Trophoblast cell (in vitro differentiated cells and primary cell): ENCODE measurements around the gene GNAT1.
"Not testable (repeated sequence)": the region's sequence is repeated elsewhere in the genome, so short reads cannot be mapped to it uniquely, and the experiment has no call there.

ENCODE experiments used
- DNase-seq, 2 donors: peaks; one replicate each; pipeline ENCODE4 v3.0.0-alpha.2; 2016
- H2AFZ ChIP-seq: 2 replicates; pipeline ENCODE4 v1.6.1; 2013; ENCODE audit warnings: low read length, moderate library complexity, mild to moderate bottlenecking; ENCODE audit not compliant: insufficient read depth, poor library complexity
- H2AK5ac ChIP-seq: 2 replicates; pipeline ENCODE4 v1.6.1; 2013; ENCODE audit warnings: mild to moderate bottlenecking, low read length
- H2BK120ac ChIP-seq: 2 replicates; pipeline ENCODE4 v1.6.1; 2013; ENCODE audit warnings: low read length, mild to moderate bottlenecking, moderate library complexity; ENCODE audit not compliant: insufficient read depth, poor library complexity
- H2BK12ac ChIP-seq: 2 replicates; pipeline ENCODE4 v1.6.1; 2013; ENCODE audit warnings: mild to moderate bottlenecking, low read length, moderate library complexity
- H2BK5ac ChIP-seq: 2 replicates; pipeline ENCODE4 v1.6.1; 2013; ENCODE audit warnings: low read length, low read depth, moderate library complexity, mild to moderate bottlenecking; ENCODE audit not compliant: poor library complexity
- H3K14ac ChIP-seq: 2 replicates; pipeline ENCODE4 v1.6.1; 2013; ENCODE audit warnings: mild to moderate bottlenecking, low read length
- H3K18ac ChIP-seq: 2 replicates; pipeline ENCODE4 v1.6.1; 2013; ENCODE audit warnings: mild to moderate bottlenecking, low read length
- H3K23ac ChIP-seq: 2 replicates; pipeline ENCODE4 v1.6.1; 2013; ENCODE audit warnings: low read length
- H3K27ac ChIP-seq: 2 replicates; pipeline ENCODE4 v1.5.1; 2013; ENCODE audit warnings: low read depth, mild to moderate bottlenecking, inconsistent platforms, low read length, moderate library complexity
- H3K27me3 ChIP-seq: 2 replicates; pipeline ENCODE4 v1.6.1; 2013; ENCODE audit warnings: inconsistent platforms, mild to moderate bottlenecking, low read length, moderate library complexity; ENCODE audit not compliant: insufficient read depth
- H3K36me3 ChIP-seq, 2 experiments: 1 replicate in 1 of 2; 2 replicates in 1 of 2; pipeline ENCODE4 v1.6.1; 2013; ENCODE audit warnings: low read length in 2 of 2, mild to moderate bottlenecking in 2 of 2, moderate library complexity in 1 of 2; ENCODE audit not compliant: insufficient read depth in 2 of 2, control insufficient read depth in 1 of 2
- H3K4ac ChIP-seq: 2 replicates; pipeline ENCODE4 v1.6.1; 2013; ENCODE audit warnings: low read depth, mild to moderate bottlenecking, low read length, moderate library complexity
- H3K4me1 ChIP-seq, 2 experiments: 1 replicate in 1 of 2; 2 replicates in 1 of 2; pipeline ENCODE4 v1.6.1; 2013; ENCODE audit warnings: low read length in 2 of 2, mild to moderate bottlenecking in 2 of 2, moderate library complexity in 1 of 2; ENCODE audit not compliant: insufficient read depth in 2 of 2, control insufficient read depth in 1 of 2
- H3K4me2 ChIP-seq: 2 replicates; pipeline ENCODE4 v1.6.1; 2013; ENCODE audit warnings: inconsistent platforms, mild to moderate bottlenecking, low read length, moderate library complexity
- H3K4me3 ChIP-seq: 2 replicates; pipeline ENCODE4 v1.5.1; 2013; ENCODE audit warnings: mild to moderate bottlenecking, low read depth, low read length, inconsistent platforms
- H3K79me1 ChIP-seq: one replicate; pipeline ENCODE4 v1.6.1; 2013; ENCODE audit warnings: low read length
- H3K79me2 ChIP-seq: 2 replicates; pipeline ENCODE4 v1.6.1; 2013; ENCODE audit warnings: low read length, mild to moderate bottlenecking; ENCODE audit not compliant: control insufficient read depth, insufficient read depth, poor library complexity
- H3K9ac ChIP-seq: 2 replicates; pipeline ENCODE4 v1.6.1; 2013; ENCODE audit warnings: mild to moderate bottlenecking, low read length
- H3K9me3 ChIP-seq: 2 replicates; pipeline ENCODE4 v1.6.1; 2013; ENCODE audit warnings: low read depth, mild to moderate bottlenecking, control low read depth, inconsistent platforms, low read length; ENCODE audit not compliant: insufficient read depth
- H4K12ac ChIP-seq: 2 replicates; pipeline ENCODE4 v1.6.1; 2013; ENCODE audit warnings: low read depth, mild to moderate bottlenecking, low read length, moderate library complexity
- H4K8ac ChIP-seq: 2 replicates; pipeline ENCODE4 v1.6.1; 2013; ENCODE audit warnings: low read depth, mild to moderate bottlenecking, low read length, moderate library complexity
- H4K91ac ChIP-seq: one replicate; pipeline ENCODE4 v1.6.1; 2013; ENCODE audit warnings: low read depth, mild to moderate bottlenecking, low read length, moderate library complexity
- WGBS: extraction: QIAGEN DNeasy Blood & Tissue Kit; methylation state at CpG from one replicate; pipeline ENCODE4 v1.1.7; 2013; ENCODE audit warnings: missing lambda C conversion rate; ENCODE audit not compliant: insufficient read length, insufficient coverage; ENCODE audit errors: extremely low coverage; 5-methylcytosine and 5-hydroxymethylcytosine counted together

Gene GNAT1

GRCh38 chr3:50226888-50227389, 35.5 kb downstream of the GNAT1 start:
- H3K18ac ChIP-seq = peak overlapping the region; percentile 13
- H3K79me1 ChIP-seq = peaks cover 4% of the 10 kb centered on the region
- peak overlapping the region; percentile 0 for H2BK120ac ChIP-seq
- H2AK5ac ChIP-seq = no peak overlapping the region
- peak overlapping the region; percentile 22 for H4K91ac ChIP-seq
- peaks cover 15 to 18% of the 10 kb centered on the region in 2 experiments for H3K4me1 ChIP-seq
- no peak overlapping the region for H3K23ac ChIP-seq
- peak overlapping the region; percentile 79 for H3K4me2 ChIP-seq
- H2AFZ ChIP-seq = peak overlapping the region; percentile 71
- H3K27me3 ChIP-seq = no peaks in the 10 kb centered on the region
- peak overlapping the region; percentile 57 for H3K14ac ChIP-seq
- no peak overlapping the region for H3K27ac ChIP-seq
- DNase-seq = peak in 1 of 2 donors; percentile 36
- no peak overlapping the region for H2BK5ac ChIP-seq
- peak overlapping the region; percentile 49 for H4K12ac ChIP-seq
- no peaks in the 10 kb centered on the region for H3K9me3 ChIP-seq
- no peak overlapping the region for H3K9ac ChIP-seq
- peak overlapping the region; percentile 16 for H4K8ac ChIP-seq
- H3K4ac ChIP-seq = no peak overlapping the region
- no peaks in the 10 kb centered on the region for H3K36me3 ChIP-seq
- WGBS = no CpG with 5 or more reads among the region's 40 CpGs
- H3K4me3 ChIP-seq = peak overlapping the region; percentile 62
- H2BK12ac ChIP-seq = peak overlapping the region; percentile 31
- H3K79me2 ChIP-seq = peaks cover 2% of the 10 kb centered on the region

GRCh38 chr3:50227390-50228183, 36.2 kb downstream of the GNAT1 start:
- WGBS = no CpG with 5 or more reads among the region's 51 CpGs
- Histone ChIP-seq H2AK5ac (peak overlapping the region; percentile 87), H2BK12ac (peak overlapping the region; percentile 22), H3K4ac (peak overlapping the region; percentile 89), H4K8ac (peak overlapping the region; percentile 99), H4K91ac (peak overlapping the region; percentile 96), H3K4me2 (peak overlapping the region; percentile 88), H3K4me3 (peak overlapping the region; percentile 68), H3K23ac (no peak overlapping the region), H3K27ac (peak overlapping the region; percentile 80), H2BK5ac (peak overlapping the region; percentile 71), H3K79me1 (peaks cover 4% of the 10 kb centered on the region), H3K36me3 (no peaks in the 10 kb centered on the region), H3K14ac (peak overlapping the region; percentile 95), H3K79me2 (peaks cover 2% of the 10 kb centered on the region), H2AFZ (peak overlapping the region; percentile 99), H3K18ac (peak overlapping the region; percentile 91), H4K12ac (peak overlapping the region; percentile 98), H2BK120ac (peak overlapping the region; percentile 80), H3K27me3 (no peaks in the 10 kb centered on the region), H3K9ac (peak overlapping the region; percentile 64), H3K4me1 (peaks cover 15 to 18% of the 10 kb centered on the region in 2 experiments), H3K9me3 (no peaks in the 10 kb centered on the region)
- peak; percentile 92 to 95 for DNase-seq

- not testable (repeated sequence) for H3K79me1 ChIP-seq, H2BK5ac ChIP-seq, H2BK12ac ChIP-seq, DNase-seq, H3K23ac ChIP-seq, H3K9me3 ChIP-seq, H3K18ac ChIP-seq, H3K79me2 ChIP-seq, H3K4me3 ChIP-seq, H3K4ac ChIP-seq, H3K27me3 ChIP-seq, H3K36me3 ChIP-seq, H2AFZ ChIP-seq, H3K9ac ChIP-seq
- peak overlapping the region; percentile 95 for H3K14ac ChIP-seq
- H3K4me1 ChIP-seq = peaks cover 15 to 18% of the 10 kb centered on the region in 2 experiments
- H4K12ac ChIP-seq = peak overlapping the region; percentile 98
- H4K91ac ChIP-seq = peak overlapping the region; percentile 96
- peak overlapping the region; percentile 88 for H3K4me2 ChIP-seq
- peak overlapping the region; percentile 80 for H2BK120ac ChIP-seq
- no CpG with 5 or more reads among the region's 15 CpGs for WGBS
- H4K8ac ChIP-seq = peak overlapping the region; percentile 99
- peak overlapping the region; percentile 80 for H3K27ac ChIP-seq
- H2AK5ac ChIP-seq = peak overlapping the region; percentile 87
These were observed 36.9 kb downstream of the GNAT1 start for GRCh38 chr3:50228184-50228763.

- Histone ChIP-seq H4K91ac (peak overlapping the region; percentile 17), H3K18ac (no peak overlapping the region), H2AFZ (no peak overlapping the region), H3K4me1 (peaks cover 15 to 18% of the 10 kb centered on the region in 2 experiments), H2AK5ac (no peak overlapping the region), H3K27me3 (no peaks in the 10 kb centered on the region), H4K8ac (peak overlapping the region; percentile 58), H2BK5ac (no peak overlapping the region), H2BK120ac (no peak overlapping the region), H3K9me3 (no peaks in the 10 kb centered on the region), H3K23ac (no peak overlapping the region), H3K79me2 (peaks cover 2% of the 10 kb centered on the region), H3K79me1 (peaks cover 4% of the 10 kb centered on the region), H3K4me3 (no peak overlapping the region), H4K12ac (no peak overlapping the region), H2BK12ac (no peak overlapping the region), H3K14ac (no peak overlapping the region), H3K4me2 (no peak overlapping the region), H3K4ac (no peak overlapping the region), H3K9ac (no peak overlapping the region), H3K27ac (no peak overlapping the region), H3K36me3 (no peaks in the 10 kb centered on the region)
- DNase-seq = peak in 1 of 2 donors; percentile 73
- no CpG with 5 or more reads among the region's 3 CpGs for WGBS
These were observed 38.1 kb downstream of the GNAT1 start for GRCh38 chr3:50229490-50229889.
